ENCODE measurements around the gene PRH1.

The PRH1 gene

DNA sequence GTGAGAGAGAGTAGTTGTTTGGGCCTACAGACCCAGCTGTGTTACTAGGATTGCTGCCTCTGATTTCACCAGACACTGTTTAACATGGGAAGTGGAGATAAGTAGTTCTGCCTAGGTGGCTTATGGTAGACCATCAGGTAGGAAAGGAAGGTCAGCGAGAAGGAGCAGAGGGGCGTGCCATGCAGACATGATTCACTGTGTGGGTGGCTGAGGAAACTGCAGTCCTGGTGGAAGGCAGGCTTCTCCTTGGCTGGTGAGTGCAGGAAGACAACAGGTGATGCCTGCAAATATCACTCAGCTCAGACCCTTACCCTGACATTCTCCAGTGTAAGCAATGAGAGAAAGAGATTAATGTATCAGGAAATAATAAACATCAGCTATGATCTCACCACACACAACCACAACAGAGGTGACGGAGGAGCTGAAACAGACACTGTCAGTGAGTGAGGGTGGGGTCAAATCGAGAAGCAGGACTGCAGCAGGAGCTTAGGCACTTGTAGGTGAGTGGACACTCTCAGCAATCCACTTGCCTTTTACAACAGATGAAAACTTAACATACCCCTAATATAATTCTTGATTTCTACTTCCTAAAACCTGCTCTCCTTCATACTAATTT lies 32.7 kb downstream of the PRH1 start:
- TF ChIP-seq CTCF (IDR thresholded peaks at IDR 0.05; ENCODE audit: borderline replicate concordance, control extremely low read depth, extremely low read depth, insufficient read depth, missing control alignments), result no peak
- in situ Hi-C loops (cut with MboI; ENCODE audit: low sequenced_read_pairs, unreplicated experiment), result no loop called here
- no peak for DNase-seq (ENCODE audit: low spot score)

GRCh38 chr12:10849425-10849878 lies 34.6 kb downstream of the PRH1 start, which contains the start of gene PRR4:
PRR4 (minus strand) TSS chr12:10849475; CDS start chr12:10849437, 38 bp downstream.
- TF ChIP-seq CTCF (IDR thresholded peaks at IDR 0.05; ENCODE audit: borderline replicate concordance, control extremely low read depth, extremely low read depth, insufficient read depth, missing control alignments), result no peak
- DNase-seq (ENCODE audit: low spot score), result no peak
- in situ Hi-C loops (cut with MboI; ENCODE audit: low sequenced_read_pairs, unreplicated experiment), result no loop called here

- no peak for DNase-seq (ENCODE audit: low spot score)
- no peak for TF ChIP-seq CTCF (IDR thresholded peaks at IDR 0.05; ENCODE audit: borderline replicate concordance, control extremely low read depth, extremely low read depth, insufficient read depth, missing control alignments)
- in situ Hi-C loops (cut with MboI; ENCODE audit: low sequenced_read_pairs, unreplicated experiment), result no loop called here
Observed at GRCh38 chr12:10847744-10848143, 36.3 kb downstream of the PRH1 start.

DNA sequence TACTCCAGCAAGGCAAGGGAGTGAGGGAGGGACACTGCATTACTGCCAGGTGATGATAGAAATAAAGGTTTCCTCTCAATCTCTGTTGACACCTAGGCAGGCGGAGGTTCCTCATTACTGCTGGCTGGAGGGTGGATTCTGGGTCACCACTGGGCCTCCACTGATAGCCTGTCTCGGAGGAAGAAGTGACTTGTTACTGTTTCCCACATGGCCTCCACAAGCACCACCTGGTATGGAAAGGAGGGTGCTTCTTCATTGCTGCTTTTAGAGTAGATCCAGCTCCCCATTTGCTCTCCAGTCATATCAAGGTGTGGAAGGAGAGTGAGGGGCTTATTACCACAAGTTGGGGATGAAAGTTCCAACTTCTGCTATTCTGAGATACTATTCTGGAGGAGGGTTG lies 41.2 kb downstream of the PRH1 start:
- in situ Hi-C loops (cut with MboI; ENCODE audit: low sequenced_read_pairs, unreplicated experiment), result no loop called here
- TF ChIP-seq CTCF (IDR thresholded peaks at IDR 0.05; ENCODE audit: borderline replicate concordance, control extremely low read depth, extremely low read depth, insufficient read depth, missing control alignments), result no peak
- DNase-seq (ENCODE audit: low spot score), result no peak

DNA sequence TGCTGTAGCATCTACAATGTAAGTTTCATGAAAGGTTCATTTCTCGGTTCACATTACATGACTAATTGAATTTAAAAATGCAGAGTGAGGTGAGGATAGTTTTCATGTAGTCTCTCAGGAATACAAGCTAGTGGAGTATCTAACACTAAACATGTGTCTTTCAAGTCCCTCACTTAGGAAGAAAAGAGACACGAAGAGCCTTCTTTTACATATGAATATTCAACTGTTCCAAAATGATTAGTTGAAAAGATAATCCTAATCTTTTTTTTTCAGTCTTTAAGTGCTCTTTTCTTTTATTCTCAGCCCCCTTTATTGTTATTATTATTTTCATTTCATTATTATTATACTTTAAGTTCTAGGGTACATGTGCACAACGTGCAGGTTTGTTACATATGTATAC lies 45.6 kb downstream of the PRH1 start:
- no peak for DNase-seq (ENCODE audit: low spot score)
- TF ChIP-seq CTCF (IDR thresholded peaks at IDR 0.05; ENCODE audit: borderline replicate concordance, control extremely low read depth, extremely low read depth, insufficient read depth, missing control alignments), result no peak
- in situ Hi-C loops (cut with MboI; ENCODE audit: low sequenced_read_pairs, unreplicated experiment), result no loop called here
